HUES6 (cell line): Measurements from ENCODE around the gene KCNH1.

Experiments used
- H3K27ac ChIP-seq: 2 replicates; pipeline ENCODE4 v1.7.0; 2013; ENCODE audit warnings: low read depth, mild to moderate bottlenecking, low read length, inconsistent platforms
- H3K27me3 ChIP-seq: 2 replicates; pipeline ENCODE4 v1.6.1; 2013; ENCODE audit warnings: low read length; ENCODE audit not compliant: control insufficient read depth, insufficient read depth
- H3K36me3 ChIP-seq: 2 replicates; pipeline ENCODE4 v1.6.1; 2013; ENCODE audit warnings: low read length; ENCODE audit not compliant: control insufficient read depth, insufficient read depth
- H3K4me1 ChIP-seq: 2 replicates; pipeline ENCODE4 v1.6.1; 2013; ENCODE audit warnings: low read length; ENCODE audit not compliant: control insufficient read depth, insufficient read depth
- H3K4me3 ChIP-seq: 2 replicates; pipeline ENCODE4 v1.5.1; 2013; ENCODE audit warnings: low read depth, low read length
- H3K9ac ChIP-seq: one replicate; pipeline ENCODE4 v1.6.1; 2013; ENCODE audit warnings: mild to moderate bottlenecking, low read length
- H3K9me3 ChIP-seq: 2 replicates; pipeline ENCODE4 v1.6.1; 2013; ENCODE audit warnings: low read depth, low read length; ENCODE audit not compliant: control insufficient read depth, insufficient read depth

The KCNH1 gene

DNA sequence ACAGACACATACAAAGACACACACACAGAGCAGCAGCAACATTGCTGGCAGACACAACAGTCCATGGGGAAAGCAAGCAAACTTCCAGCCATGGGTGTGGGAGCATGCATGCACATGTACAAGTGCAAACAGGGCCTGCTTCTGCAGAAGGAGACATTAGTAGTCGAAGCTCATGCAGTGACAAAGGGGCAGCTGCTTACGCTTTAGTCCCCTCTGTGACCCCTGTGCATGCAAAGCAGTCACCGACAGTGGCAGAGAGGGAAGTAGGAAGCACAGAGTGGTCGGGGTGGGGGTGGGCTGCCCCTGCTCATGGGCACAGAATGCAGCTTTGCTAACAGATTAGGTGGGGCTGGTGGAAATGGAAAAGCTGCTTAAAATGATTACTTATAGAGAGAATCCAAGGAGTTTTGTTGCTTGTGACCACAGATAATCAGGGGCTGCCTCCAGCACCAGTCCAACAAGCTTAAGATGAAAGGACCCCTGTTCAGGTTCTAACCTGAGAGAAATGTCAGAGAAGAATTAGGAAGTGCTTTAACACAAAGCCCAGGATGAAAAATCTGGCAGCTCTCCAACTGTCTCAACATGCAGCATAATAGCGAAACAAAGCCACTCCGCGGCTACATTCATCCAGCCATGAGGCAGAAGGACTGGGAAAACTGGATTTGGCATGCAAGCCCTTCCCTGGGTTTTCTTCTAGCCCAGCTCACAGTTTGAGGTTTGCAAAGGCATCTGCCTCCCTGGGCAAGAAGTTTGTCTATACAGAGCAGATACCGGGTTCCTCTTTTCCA is 378.9 kb downstream of the KCNH1 start:
- H3K9me3 ChIP-seq = no peaks in the 10 kb centered on the region
- H3K4me1 ChIP-seq = peaks cover 4% of the 10 kb centered on the region
- H3K27ac ChIP-seq = no peak overlapping the region
- peaks cover 19% of the 10 kb centered on the region; the same call in 1 of the 2 replicates for H3K27me3 ChIP-seq
- no peaks in the 10 kb centered on the region for H3K36me3 ChIP-seq
- H3K4me3 ChIP-seq = no peak overlapping the region
- H3K9ac ChIP-seq = no peak overlapping the region

DNA sequence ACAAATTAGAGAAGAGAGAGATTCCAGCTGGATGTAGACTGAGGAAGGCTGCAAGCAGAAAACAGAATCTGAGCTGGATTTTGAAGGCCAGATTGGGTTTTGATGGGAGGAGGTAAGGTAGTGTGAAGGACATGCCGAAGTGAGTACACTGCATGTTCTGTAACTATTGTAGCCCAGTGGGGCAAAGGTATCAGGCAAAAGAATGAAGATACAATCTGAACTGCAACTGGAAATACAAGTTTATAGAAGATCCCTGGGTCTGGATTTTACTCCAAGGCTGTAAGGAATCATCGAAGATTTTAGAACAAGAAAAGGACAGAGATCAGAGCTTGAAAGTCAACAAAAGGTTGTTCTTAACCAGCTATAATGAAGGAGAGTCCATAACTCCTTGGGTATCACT is 382.0 kb downstream of the KCNH1 start:
- Histone ChIP-seq H3K27ac (no peak overlapping the region), H3K4me1 (no peaks in the 10 kb centered on the region), H3K4me3 (no peak overlapping the region), H3K27me3 (peaks cover 5% of the 10 kb centered on the region; the same call in 1 of the 2 replicates), H3K9ac (no peak overlapping the region), H3K9me3 (no peaks in the 10 kb centered on the region), H3K36me3 (no peaks in the 10 kb centered on the region)

- Histone ChIP-seq H3K27me3 (no peaks in the 10 kb centered on the region; the same call in 1 of the 2 replicates), H3K27ac (no peak overlapping the region), H3K9me3 (no peaks in the 10 kb centered on the region), H3K4me3 (no peak overlapping the region), H3K9ac (no peak overlapping the region), H3K4me1 (no peaks in the 10 kb centered on the region), H3K36me3 (no peaks in the 10 kb centered on the region)
Measured at GRCh38 chr1:210750468-210750867, 383.5 kb downstream of the KCNH1 start.

- H3K27me3 ChIP-seq = no peaks in the 10 kb centered on the region; the same call in 1 of the 2 replicates
- no peaks in the 10 kb centered on the region for H3K4me1 ChIP-seq
- no peaks in the 10 kb centered on the region for H3K36me3 ChIP-seq
- H3K27ac ChIP-seq = no peak overlapping the region
- H3K4me3 ChIP-seq = no peak overlapping the region
- H3K9ac ChIP-seq = no peak overlapping the region
- no peaks in the 10 kb centered on the region for H3K9me3 ChIP-seq
Measured at GRCh38 chr1:210748796-210749195, 385.2 kb downstream of the KCNH1 start.

- Histone ChIP-seq H3K36me3 (no peaks in the 10 kb centered on the region), H3K4me3 (no peak overlapping the region), H3K4me1 (no peaks in the 10 kb centered on the region), H3K27me3 (no peaks in the 10 kb centered on the region; the same call in 1 of the 2 replicates), H3K9ac (no peak overlapping the region), H3K27ac (no peak overlapping the region), H3K9me3 (no peaks in the 10 kb centered on the region)
Measured at GRCh38 chr1:210747890-210748289, 386.1 kb downstream of the KCNH1 start.

DNA sequence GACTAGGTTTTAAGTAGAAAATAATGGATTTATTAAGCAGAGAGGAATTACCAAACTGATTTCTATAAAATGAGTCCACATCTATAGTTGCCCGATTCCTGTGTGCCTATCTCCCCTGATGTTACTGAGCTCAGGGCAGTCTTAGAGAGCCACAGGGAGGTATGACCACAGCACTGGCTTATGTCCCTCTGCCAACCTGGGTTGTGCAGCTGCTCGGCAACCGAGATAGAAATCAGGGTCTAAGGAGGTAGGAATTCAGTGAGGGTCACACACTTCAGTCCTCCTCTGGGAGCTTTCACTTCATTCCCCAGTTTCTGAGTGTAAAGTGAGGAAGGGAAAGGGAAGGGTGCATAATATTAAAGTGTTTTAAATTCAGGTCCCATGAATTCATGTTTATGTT is 386.8 kb downstream of the KCNH1 start:
- no peaks in the 10 kb centered on the region for H3K4me1 ChIP-seq
- H3K27ac ChIP-seq = no peak overlapping the region

DNA sequence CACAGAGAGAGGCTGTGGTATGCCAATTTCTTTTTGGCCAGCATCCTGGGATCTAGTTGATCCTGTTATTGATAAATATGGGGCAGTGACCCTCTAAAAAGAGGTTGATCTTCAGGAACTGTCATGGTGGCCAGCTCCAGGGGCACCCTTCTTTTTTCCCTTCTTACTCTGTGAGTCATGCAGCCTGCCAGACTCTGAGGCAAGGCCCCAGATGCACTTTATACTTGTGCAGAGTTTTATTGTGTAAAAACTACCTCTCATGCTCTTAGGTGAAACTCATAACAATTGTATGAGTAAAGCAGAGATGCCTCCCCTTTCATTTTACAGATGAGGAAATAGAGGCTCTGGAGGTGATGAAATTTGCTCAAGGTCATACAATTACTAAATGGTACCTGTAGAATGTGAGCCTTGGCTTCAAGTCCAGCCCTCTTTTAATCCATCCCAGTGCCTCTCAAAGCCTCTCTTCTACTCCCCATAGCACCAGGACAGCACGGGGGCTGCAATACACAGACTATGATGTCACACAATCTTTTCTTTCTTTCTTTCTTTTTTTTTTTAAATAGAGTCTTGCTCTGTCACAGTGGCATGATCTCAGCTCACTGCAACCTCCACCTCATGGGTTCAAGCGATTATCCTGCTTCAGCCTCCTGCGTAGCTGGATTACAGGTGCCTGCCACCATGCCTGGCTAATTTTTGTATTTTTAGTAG is 387.8 kb downstream of the KCNH1 start:
- H3K9ac ChIP-seq = no peak overlapping the region
- H3K27me3 ChIP-seq = no peaks in the 10 kb centered on the region; the same call in 1 of the 2 replicates
- no peaks in the 10 kb centered on the region for H3K4me1 ChIP-seq
- no peaks in the 10 kb centered on the region for H3K36me3 ChIP-seq
- no peaks in the 10 kb centered on the region for H3K9me3 ChIP-seq
- no peak overlapping the region for H3K27ac ChIP-seq
- no peak overlapping the region for H3K4me3 ChIP-seq

More for the DNA sequence above, 386.8 kb downstream of the KCNH1 start:
- H3K9me3 ChIP-seq = no peaks in the 10 kb centered on the region
- no peak overlapping the region for H3K9ac ChIP-seq
- H3K27me3 ChIP-seq = no peaks in the 10 kb centered on the region; the same call in 1 of the 2 replicates
- no peak overlapping the region for H3K4me3 ChIP-seq
- no peaks in the 10 kb centered on the region for H3K36me3 ChIP-seq

- H3K27ac ChIP-seq = no peak overlapping the region
- no peaks in the 10 kb centered on the region for H3K27me3 ChIP-seq
- no peaks in the 10 kb centered on the region for H3K36me3 ChIP-seq
- H3K4me3 ChIP-seq = no peak overlapping the region
- H3K4me1 ChIP-seq = no peaks in the 10 kb centered on the region
- no peak overlapping the region for H3K9ac ChIP-seq
- no peaks in the 10 kb centered on the region for H3K9me3 ChIP-seq
Measured at GRCh38 chr1:210743038-210743437, 390.9 kb downstream of the KCNH1 start.

DNA sequence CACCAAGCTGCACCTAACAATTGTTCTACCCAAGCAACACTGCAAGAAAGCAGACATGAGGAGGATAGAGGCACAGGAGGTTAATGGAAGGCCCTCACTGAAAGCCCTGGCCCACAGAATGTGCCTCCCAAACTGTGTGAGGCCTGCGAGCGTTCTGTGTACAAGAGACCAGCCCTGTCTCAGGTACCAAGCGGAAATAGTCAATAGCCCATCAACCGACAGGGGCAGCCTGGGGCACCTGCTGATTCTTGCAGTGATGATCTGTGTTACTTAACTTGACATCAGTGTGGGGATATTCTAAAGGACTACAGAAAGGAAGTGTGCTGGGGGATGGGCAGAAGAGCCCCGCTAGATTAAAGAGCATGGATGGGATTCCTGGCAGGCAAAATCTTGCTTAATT is 392.4 kb downstream of the KCNH1 start:
- Histone ChIP-seq H3K9ac (no peak overlapping the region), H3K4me3 (no peak overlapping the region), H3K36me3 (no peaks in the 10 kb centered on the region), H3K27me3 (no peaks in the 10 kb centered on the region), H3K9me3 (no peaks in the 10 kb centered on the region), H3K4me1 (no peaks in the 10 kb centered on the region), H3K27ac (no peak overlapping the region)

- Histone ChIP-seq H3K9me3 (no peaks in the 10 kb centered on the region), H3K9ac (no peak overlapping the region), H3K4me3 (no peak overlapping the region), H3K27me3 (no peaks in the 10 kb centered on the region), H3K36me3 (no peaks in the 10 kb centered on the region), H3K27ac (no peak overlapping the region), H3K4me1 (no peaks in the 10 kb centered on the region)
Measured at GRCh38 chr1:210739627-210740026, 394.3 kb downstream of the KCNH1 start.

DNA sequence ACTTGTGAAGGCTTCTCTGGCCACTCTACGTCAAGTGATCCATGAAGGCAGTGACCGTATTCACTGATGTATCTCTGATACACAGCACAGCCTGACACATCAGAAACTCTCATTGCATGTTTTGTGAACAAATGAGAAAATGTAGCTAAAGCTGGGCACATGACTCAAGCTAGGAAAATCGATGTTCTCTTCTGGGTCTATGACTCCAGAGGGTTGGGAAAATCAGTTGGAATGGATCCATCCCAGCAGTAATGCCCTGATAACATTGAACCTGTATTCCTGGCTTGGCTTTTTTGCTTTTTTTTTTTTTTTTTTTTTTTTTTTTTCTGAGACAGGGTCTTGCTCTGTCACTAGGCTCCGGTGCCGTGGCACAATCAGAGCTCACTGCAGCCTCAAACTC is 395.7 kb downstream of the KCNH1 start:
- Histone ChIP-seq H3K9ac (no peak overlapping the region), H3K9me3 (no peaks in the 10 kb centered on the region), H3K4me1 (no peaks in the 10 kb centered on the region), H3K27me3 (no peaks in the 10 kb centered on the region), H3K4me3 (no peak overlapping the region), H3K27ac (no peak overlapping the region), H3K36me3 (no peaks in the 10 kb centered on the region)
